GM18502 (cell line): ENCODE results near the gene RAI1.

Experiments used
- ATAC-seq: cut with Tn5 transposase; IDR thresholded peaks from one replicate; pipeline ENCODE4 v1.9.1; 2021; ENCODE audit warnings: mild to moderate bottlenecking; ENCODE audit not compliant: unreplicated experiment, poor library complexity

Gene RAI1

DNA sequence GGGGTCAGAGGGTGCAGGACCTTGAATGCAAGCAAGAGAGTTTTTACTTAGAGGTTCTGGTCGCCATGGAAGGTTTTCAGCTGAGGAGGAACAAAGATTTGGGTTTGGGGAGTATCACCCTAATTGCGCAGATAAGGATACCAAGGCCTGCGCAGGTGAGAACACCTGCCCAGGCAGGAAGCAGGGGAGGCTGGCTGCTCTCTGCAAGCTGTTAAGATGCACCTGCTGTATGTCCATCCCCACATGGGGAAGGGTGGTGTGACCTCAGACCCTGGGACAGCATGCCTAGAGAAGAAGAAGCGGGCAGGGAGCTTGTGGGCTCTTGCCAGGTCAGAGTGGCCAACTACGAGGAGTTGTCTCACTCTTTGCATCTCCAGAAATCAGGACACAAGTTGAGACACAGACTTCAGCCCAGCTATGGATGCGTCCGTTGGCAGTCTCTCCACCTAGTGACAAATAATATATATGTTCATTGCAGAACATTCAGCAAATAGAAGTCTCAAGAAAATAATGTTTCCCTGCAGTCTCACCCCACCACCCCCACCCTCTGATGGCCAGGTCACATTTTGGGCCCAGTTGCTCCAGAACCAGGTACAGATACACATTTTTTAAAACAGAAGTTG is 77.8 kb downstream of the RAI1 start:
- no peak for ATAC-seq

DNA sequence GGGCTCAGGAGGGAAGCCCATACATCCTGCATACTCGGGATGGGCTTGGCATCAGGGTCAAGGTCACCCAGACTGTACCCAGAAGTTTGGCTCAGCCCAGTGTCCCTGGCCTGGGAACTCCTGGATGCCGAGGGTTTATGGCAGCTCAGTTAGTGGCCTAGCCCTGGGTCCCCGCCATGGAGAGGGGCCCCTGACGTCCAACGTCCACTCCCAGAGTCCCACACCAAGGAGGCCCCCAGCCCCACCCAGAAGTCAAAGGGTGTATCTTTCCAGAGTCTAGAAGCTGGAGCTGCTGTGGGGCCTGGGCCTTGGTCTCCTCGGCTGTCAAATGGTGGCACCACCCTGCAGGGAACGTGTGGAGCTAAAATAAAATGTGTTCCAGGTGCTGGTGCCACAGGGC is 79.1 kb downstream of the RAI1 start:
- ATAC-seq: no peak

DNA sequence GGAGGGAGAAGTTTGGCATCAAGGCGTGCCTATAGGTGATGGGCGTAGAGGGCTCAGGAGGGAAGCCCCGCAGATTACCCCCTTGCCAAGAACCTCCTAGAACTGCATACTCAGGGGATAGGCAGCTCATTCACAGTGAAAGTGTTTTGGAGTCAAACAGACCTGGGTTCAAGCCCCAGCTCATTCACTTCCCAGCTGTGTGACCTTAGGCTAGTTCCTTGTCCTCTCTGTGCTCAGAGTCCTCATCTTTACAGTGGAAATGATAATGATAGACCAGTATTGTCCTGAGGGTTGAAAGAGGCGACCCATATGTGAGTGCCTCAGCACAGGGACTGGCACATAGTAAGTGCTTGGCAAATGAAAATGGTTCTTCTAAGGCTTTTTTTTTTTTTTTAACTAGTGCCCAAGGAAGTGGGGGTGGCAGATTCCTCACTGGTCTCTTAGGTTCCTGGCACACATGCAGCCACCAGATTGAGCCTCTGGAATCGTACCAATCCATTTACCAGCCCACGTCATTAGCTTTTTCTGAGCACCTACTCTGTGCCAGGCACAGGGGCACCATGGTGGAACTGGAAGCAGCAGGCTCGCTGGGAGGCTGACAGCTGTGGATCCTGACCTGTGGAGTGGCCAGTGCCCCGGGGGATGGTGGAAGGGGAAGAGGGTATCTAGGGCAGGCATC is 79.8 kb downstream of the RAI1 start:
- ATAC-seq: no peak

DNA sequence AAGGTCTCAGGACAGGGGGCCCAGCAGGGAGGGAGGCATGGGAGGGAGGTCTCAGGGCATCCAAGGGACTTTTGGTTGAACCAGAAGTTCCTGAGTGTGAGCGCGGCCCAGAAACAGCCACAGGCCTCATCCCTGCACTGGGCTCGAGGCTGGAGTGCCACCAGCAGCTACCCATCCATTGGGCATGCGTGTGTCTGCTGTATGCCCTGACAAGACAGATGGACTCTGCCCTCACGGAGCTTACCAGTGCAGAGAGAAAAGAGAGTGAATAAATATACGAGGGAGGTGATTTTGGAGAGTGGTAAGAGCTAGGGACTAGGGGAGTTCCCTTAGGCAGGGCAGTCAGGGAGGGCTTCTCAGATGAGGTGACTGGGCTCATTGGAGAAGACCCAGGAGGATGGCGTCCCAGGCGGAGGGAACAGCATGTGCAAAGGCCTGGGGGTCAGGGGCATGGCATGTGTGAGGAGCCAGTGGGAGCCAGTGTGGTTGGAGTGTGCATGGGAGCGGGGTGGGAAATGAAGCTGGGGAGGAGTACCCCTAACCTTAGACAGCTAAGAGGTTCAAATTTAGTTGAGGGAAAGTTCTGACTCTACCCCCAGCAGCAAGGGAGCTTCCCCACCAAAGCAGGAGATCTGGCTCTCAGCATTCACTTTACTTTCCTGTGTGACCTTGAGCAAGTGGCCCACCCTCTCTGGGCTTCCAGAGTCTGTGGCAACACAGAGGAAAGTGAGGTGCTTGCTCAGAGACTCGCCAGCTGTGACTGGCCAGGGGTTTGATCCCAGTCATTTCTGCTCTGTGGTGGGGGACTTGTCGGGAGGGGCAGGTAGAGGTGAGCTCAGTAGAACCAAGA is 80.9 kb downstream of the RAI1 start:
- no peak for ATAC-seq

DNA sequence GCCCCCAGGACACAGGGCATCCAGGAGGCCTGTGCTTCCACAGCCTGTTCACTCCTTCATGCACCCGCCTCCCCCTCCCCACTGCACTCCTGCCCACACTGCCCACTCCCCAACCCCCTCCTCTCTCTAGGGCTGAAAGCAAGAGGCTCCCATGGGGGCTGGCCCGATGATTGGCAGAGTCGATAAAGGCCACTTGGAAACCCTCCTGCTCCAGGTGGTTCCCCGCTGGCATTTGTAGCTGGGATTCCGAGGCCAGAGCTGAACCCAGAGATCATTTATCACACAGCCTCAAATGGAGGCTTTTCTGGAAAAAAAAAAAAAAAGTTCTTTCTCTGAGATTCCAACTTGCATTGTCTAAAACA is 81.5 kb downstream of the RAI1 start:
- ATAC-seq: no peak

DNA sequence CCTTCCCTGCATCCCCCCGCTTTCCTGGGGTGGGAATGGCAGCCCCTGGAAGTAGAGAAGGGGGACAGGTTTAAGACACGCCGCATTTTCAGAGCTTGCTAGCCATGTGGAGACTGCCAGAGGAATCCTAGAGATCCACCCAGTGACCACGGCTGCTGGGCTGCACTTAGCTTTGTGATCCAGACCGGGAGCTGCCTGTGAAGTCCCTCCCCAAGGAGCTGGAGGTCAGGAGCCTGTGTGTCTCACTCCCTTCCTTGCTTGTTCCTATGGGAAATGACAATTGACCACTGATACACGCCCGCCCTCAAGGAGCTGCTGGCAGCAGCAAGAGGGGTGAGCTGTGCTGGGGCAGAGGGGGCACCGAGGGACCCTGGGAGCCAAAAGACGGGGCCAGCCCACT is 81.9 kb downstream of the RAI1 start:
- ATAC-seq: no peak

DNA sequence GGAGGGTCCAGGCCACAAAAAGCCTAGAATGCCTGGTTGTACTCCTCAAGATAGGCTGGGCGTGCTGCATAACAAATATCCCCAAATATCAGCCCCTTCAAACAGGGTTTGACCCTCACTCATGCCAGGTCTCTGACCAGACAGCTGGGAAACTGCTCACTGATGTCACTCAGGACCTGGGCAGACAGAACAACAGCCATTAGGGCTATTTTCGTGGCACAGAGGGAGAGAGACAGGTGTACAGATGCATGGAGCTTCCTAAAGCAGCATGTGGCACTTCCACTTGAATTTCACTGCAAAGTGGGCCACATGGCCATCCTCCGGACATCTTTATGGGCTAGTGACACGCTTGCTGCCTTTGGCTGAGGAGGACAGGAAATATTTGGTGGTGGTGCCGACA is 82.5 kb downstream of the RAI1 start:
- ATAC-seq: no peak

DNA sequence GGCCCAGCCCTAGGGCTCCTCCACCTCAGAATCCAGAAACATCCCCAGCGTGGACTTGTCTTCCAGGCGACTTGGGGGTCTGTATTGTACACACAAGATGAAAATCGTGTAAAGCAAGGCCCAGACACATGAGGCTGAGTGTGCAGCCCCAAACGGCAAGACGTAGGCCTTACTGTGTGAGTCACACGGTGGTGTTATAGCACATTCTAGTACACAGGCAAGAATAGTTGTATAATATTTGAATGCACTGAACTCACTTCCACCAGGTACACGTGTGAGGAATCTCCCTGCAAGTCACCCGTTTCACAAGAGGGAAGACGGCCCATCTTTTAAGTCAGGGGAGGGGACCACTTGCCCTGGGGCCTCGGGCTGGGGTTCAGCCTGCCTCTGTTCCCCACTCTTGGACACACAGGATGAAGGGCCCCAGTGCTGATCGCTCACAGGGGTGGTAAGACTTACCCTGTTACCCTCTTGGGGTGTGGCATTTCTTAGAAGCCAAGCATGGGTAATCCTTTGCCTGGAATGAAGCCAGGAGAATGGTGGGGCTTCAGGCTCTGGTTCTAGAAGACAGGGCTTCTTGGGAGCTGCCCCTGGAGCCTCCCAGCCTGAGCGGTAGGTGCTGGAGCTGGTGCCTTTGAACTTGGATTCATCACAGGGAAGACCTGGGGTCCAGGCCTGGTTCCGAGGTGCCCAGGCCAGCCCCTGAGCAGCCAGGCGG is 84.3 kb downstream of the RAI1 start:
- no peak for ATAC-seq

DNA sequence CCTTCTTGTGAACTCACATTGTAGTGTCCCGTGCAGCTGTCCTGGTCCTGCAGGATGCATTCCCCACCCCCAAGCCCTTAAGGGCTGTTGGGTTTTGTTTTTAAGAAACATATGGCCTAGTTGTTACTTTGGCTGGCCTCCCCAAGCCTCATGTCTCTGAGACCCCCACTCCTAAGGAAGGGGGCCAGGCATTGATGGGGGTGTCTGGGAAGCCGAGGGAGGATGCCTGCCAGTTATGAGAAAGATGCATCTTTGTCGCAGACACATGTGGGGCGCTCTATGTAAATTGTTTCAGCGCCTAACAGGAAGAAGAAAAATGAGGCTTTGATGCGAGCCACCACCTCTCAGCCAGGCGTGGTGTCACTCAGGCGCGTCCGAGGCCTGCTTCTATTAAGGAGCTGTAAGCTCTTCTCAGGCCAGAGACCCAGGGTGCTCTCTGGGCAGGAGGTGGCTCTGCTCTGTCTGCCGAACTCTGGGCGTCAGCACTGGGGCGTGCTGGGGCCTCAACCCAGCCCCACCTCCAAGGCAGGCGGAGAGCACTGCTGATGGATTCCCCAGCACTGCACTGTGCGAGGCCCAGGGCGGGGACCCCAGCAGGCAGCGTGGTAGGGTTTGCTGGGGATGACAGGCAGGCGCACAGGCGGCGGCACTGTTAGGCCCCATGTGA is 85.0 kb downstream of the RAI1 start:
- no peak for ATAC-seq

DNA sequence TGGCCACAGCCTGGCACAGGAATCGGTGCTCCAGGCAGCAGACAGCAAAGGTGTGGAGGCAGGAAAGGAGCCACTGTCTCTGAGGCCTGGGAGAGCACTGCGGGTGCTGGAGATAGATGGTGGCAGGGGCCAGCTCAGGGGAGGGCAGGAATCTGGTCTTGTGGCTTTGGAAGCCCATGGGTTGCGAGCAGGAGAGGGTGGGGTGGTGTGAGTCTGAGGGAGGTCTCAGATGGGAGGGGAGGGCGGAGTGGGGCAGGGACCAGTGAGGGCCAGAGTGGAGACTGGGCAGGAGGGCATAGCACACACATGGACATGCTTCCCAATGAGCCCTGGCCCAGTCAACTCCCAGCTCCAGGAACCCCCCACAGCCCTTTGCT is 85.5 kb downstream of the RAI1 start:
- ATAC-seq: no peak

DNA sequence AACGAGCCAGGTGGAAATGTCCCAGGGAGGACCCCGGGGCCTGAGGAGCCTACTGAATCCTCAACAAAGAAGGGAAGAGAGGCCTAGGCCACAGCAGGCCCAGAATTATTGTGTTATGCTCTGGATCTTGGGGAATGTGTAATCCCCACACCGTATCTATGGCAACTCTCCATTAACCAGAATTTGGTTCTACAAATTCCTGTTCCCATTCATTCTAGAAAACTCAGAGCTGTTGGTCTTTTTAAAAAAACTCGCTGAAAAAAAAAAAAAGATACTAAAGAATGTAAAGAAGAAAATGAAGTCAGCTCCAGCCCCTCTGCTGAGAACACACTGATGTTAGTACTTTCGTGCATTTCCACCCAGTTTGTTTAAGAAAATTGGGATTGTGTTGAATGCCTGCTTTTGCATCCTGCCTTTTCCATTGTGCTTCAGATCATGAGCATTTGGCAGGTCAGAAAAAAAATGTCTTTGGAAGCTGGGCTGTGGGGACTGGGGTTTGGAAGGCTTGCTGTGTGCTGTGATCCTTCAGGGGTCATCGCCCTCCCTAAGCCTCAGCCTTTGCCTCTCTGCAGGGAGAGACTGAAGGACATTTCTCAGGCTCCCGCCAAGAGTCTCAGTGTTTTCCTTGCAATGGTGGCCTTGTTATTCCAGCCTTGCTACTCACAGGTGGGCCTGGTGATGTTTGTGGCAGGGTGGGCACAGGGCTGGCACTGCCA is 86.1 kb downstream of the RAI1 start:
- no peak for ATAC-seq

DNA sequence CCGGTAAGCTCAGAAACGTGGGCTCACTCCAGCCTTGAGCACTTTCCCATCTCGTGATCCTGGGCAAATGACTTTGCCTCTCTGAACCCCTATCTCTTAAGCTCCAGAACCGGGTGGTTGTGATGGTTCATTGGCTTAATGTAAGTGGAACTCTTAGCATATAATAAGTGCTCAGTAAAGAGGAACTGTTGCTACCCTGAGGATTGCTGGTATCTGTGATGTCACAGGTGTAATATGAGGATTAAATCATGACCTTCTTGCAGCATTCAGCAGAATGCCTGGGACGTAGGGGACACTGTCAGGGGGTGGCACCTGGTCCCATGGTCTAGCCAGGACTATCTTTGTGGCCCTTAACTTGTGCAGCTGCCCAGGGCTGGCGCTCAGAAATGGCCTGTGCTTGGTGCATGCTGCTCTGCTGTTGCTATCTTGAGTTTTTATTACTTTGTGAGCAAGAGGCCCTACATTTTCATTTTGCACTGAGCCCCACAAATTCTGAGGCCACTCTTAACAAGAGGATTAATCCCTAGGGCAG is 86.7 kb downstream of the RAI1 start:
- no peak for ATAC-seq

DNA sequence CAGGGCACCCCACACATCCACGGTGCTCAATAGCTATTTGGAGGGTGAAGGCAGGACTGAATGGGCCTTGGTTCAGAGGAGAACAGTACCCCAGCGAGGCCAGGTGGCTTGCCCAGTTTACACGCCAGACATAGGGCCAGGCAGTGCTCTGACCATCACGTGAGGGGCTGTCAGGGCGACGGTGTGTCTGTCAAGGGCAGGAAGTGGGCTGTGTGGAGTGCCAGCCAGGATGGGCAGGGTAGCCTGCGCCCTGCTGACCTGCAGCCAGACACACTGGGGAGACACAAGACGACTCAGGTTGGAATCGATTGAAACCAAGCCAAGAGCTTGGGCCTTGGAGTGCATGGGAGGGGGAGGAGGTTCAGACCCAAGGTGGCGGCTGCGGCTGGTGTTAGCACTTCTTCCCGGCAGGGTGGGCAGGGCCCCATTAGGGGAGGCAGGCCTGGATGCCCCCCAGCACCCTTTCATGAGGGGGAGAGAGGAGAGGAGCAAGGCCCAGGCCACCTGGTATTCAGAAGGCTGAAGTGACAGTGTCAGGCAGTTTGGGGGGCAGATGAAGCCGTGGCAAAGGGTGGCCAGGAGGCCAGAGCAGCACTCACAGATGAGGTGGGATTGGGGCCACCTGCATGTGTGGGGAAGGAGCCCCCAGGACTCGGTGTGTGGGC is 87.3 kb downstream of the RAI1 start:
- no peak for ATAC-seq

DNA sequence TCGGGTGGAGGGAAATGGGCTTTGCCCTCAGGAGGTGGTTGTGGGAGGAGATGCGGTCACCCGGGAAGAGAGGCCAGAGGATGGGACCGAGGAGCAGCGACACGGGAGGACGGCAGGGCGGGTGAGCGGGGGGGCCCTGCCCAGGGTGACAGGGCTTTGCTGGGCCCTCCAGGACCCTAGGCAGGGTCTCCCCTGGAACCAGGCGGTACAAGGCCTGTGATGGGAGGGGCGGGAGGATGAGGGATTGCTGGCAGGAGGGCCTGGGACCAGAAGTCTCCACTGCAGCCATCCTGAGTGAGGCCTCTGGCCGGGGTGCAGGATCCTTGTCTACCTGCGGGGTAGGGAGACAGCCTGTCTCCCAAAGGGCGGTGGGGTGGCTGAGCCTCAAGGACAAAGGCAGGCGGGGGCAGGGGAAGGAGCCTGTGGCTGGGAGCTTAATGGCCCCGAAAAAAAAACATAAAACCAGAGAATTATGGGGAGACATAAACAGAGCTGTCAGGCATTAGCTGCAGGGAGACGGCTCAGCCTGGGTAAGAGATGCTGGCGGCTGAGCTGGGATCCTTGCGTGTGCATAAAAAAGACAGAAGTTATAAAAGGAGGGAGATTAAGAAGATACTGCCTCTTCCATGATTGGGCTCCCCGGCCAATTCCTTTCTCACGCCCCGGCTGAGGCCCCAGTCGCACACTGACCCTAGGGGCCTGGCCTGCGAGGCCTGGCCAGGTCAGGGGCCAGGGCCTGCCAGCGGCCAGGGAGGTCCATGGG is 88.8 kb downstream of the RAI1 start:
- ATAC-seq: no peak

DNA sequence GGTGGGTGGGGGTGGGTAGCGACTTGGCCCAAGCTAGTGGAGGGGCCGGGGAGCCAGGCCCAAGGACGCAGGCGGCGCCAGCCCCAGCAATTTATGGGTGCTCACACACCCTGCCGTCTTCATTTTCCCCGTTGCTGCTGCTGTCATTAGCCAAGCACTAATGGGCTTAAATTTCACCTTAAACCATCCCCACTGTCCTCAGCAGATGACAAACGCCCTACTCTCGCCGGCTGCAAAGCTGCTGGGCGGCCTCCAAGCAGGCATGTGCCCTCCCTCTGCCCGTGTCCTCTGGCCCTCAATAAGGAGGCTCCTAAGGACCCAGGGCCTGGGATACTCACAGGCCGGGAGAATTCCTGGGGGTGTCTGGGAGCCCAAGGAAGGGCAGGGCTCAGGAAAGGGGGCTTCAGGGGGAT is 89.4 kb downstream of the RAI1 start:
- ATAC-seq: no peak

DNA sequence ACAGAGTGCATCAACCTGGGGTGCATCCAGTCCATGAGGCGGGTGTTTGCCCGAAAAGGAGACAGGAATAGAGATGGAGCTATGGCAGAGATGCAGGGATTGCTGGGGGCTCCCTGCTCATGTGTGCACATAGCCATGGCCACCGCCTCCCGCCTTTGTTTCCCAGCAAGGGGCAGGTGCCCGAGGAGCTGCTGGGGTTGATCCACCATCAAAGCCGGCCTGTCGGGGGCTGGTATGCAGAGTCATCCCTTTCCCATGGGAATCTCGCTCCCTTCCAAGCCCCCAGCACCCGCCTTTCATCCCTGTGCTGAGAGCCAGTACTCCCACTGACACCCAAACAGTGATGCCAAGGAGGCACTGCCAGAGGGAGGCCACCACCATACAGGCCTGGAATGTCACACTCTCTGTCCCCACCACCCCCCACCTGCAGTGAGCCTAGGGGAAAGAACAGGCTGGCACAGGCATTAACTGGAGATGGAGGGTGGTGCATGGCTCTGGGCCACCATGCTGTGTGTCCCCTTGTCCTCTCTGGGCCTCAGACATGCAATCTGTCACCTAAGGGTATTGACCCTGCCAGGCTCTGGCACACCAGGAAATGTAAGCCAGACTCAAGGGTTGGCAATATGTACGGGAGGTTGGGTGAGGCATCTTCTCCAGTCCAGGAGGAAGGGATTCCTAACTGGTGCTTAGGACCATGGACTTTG is 90.4 kb downstream of the RAI1 start:
- ATAC-seq: no peak

DNA sequence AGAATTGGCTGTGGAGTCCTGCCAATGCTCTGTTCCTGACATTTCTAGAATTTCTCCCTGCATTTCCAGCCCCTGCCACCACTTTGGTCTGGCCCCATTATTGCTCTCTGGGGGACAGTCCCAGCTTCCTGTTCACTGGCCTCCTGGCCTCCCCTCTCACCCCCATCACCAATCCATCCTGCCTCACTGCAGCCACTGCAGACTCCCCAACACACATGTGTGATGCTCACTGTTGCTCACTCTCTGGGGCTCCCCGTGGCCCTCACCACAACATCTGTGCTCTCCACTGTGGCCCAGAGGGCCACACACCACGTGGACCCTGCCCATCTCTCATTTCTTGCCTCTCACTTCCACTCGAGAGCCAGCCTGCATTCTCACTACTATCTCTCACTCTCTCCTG is 91.0 kb downstream of the RAI1 start:
- ATAC-seq: no peak
